ENCODE measurements around the gene RBKS.

The RBKS gene

GRCh38 chr2:27890146-27890923 is at the start of gene RBKS, which contains the start of gene BABAM2:
TSS of gene RBKS (minus strand) at chr2:27890387. CDS start at chr2:27890345, 42 bp downstream.
TSS of gene BABAM2 (plus strand) at chr2:27890729. CDS start at chr2:27894557, 3,828 bp downstream.
- peak; percentile 93 for DNase-seq

- no peak for DNase-seq
Observed at GRCh38 chr2:27935026-27935425, 44.8 kb upstream of the RBKS start.

GRCh38 chr2:27932396-27932795 is 42.2 kb upstream of the RBKS start:
- no peak for DNase-seq

GRCh38 chr2:27931361-27931950 is 41.3 kb upstream of the RBKS start:
- no peak for DNase-seq

GRCh38 chr2:27929916-27930486 is 39.8 kb upstream of the RBKS start:
- DNase-seq = no peak

- DNase-seq = no peak
Observed at GRCh38 chr2:27925766-27926472, 35.7 kb upstream of the RBKS start.

GRCh38 chr2:27922842-27923241 is 32.7 kb upstream of the RBKS start:
- no peak for DNase-seq

- no peak for DNase-seq
Observed at GRCh38 chr2:27921880-27922547, 31.8 kb upstream of the RBKS start.

- no peak for DNase-seq
Observed at GRCh38 chr2:27921424-27921823, 31.2 kb upstream of the RBKS start.

GRCh38 chr2:27920148-27920885 is 30.1 kb upstream of the RBKS start:
- peak; percentile 8 to 74 for DNase-seq

GRCh38 chr2:27916293-27916995 is 26.3 kb upstream of the RBKS start:
- no peak for DNase-seq

- no peak for DNase-seq
Observed at GRCh38 chr2:27915874-27916273, 25.7 kb upstream of the RBKS start.

GRCh38 chr2:27915191-27915590 is 25.0 kb upstream of the RBKS start:
- no peak for DNase-seq

GRCh38 chr2:27914805-27915175 is 24.6 kb upstream of the RBKS start:
- no peak for DNase-seq

- no peak for DNase-seq
Observed at GRCh38 chr2:27914041-27914804, 24.0 kb upstream of the RBKS start.

- no peak for DNase-seq
Observed at GRCh38 chr2:27912512-27912911, 22.3 kb upstream of the RBKS start.

GRCh38 chr2:27911458-27912210 is 21.4 kb upstream of the RBKS start:
- no peak for DNase-seq

- DNase-seq = no peak
Observed at GRCh38 chr2:27909901-27910300, 19.7 kb upstream of the RBKS start.

- DNase-seq = no peak
Observed at GRCh38 chr2:27907547-27907946, 17.4 kb upstream of the RBKS start.

GRCh38 chr2:27906074-27906473 is 15.9 kb upstream of the RBKS start:
- DNase-seq = no peak
